Measurements from ENCODE around the gene MYT1. TPM values are rescaled to one million over a fixed set of nuclear protein-coding genes. Genes with fewer than 3 reads are reported as not detected.
"Not testable (repeated sequence)": the region's sequence is repeated elsewhere in the genome, so short reads cannot be mapped to it uniquely, and the experiment has no call there.

MYT1 gene
- total and polyA plus RNA-seq, 3 donors from 2014 or later: 1.7 to 22.2 (median 2.9) TPM

GRCh38 chr20:64130271-64130670 is 34.0 kb upstream of the MYT1 start:
- no peak overlapping the region for H3K27ac ChIP-seq
- no peak for TF ChIP-seq POLR2A (IDR thresholded peaks at IDR 0.05)
- TF ChIP-seq, protein P1, sequence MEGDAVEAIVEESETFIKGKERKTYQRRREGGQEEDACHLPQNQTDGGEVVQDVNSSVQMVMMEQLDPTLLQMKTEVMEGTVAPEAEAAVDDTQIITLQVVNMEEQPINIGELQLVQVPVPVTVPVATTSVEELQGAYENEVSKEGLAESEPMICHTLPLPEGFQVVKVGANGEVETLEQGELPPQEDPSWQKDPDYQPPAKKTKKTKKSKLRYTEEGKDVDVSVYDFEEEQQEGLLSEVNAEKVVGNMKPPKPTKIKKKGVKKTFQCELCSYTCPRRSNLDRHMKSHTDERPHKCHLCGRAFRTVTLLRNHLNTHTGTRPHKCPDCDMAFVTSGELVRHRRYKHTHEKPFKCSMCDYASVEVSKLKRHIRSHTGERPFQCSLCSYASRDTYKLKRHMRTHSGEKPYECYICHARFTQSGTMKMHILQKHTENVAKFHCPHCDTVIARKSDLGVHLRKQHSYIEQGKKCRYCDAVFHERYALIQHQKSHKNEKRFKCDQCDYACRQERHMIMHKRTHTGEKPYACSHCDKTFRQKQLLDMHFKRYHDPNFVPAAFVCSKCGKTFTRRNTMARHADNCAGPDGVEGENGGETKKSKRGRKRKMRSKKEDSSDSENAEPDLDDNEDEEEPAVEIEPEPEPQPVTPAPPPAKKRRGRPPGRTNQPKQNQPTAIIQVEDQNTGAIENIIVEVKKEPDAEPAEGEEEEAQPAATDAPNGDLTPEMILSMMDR (IDR thresholded peaks at IDR 0.05): no peak
- intact Hi-C loops (cut with DNase I; ENCODE audit: low total_unique reads): no loop called here
- WGBS, 2 donors: 52 to 74% methylated on average over 5 of the region's 5 CpGs
- no peaks in the 10 kb centered on the region for H3K36me3 ChIP-seq (ENCODE audit: low read depth, missing control alignments)
- no peaks in the 10 kb centered on the region for H3K9me3 ChIP-seq
- no peaks in the 10 kb centered on the region for H3K4me1 ChIP-seq
- H3K4me3 ChIP-seq: no peak overlapping the region
- no peak for DNase-seq
- no peaks in the 10 kb centered on the region for H3K27me3 ChIP-seq

- H3K4me1 ChIP-seq: no peaks in the 10 kb centered on the region
- H3K27me3 ChIP-seq: no peaks in the 10 kb centered on the region
- H3K36me3 ChIP-seq (ENCODE audit: low read depth, missing control alignments): no peaks in the 10 kb centered on the region
- H3K4me3 ChIP-seq: no peak overlapping the region
- H3K9me3 ChIP-seq: no peaks in the 10 kb centered on the region
- WGBS, 2 donors: 84 to 86% methylated on average over 10 of the region's 10 CpGs
- no peak for DNase-seq
- intact Hi-C loops (cut with DNase I; ENCODE audit: low total_unique reads): no loop called here
- H3K27ac ChIP-seq: no peak overlapping the region
- no peak for TF ChIP-seq POLR2A (IDR thresholded peaks at IDR 0.05)
- TF ChIP-seq, protein P1 (IDR thresholded peaks at IDR 0.05): no peak
Observed at GRCh38 chr20:64130876-64131275, 33.4 kb upstream of the MYT1 start.

DNA sequence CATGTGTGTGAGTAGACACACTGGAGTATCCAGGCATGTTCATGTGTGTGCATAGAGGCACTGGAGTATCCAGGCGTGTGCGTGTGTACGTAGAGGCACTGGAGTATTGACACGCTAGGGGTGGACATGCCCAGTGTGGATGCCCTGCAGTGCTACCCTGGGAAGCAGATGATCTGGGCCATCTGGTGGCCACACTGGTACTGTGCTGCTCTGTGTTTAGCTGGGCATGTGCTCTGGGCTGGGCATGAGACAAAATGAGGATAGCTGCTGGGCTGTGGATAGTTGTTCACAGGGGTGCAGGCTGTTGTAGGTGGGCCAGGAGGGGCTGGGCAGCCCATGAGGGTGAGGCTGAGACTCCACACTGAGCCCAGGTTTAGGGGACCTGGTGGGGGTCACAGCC is 32.8 kb upstream of the MYT1 start:
- intact Hi-C loops (cut with DNase I; ENCODE audit: low total_unique reads): no loop called here
- TF ChIP-seq, protein P1 (IDR thresholded peaks at IDR 0.05): peak in 1 of 3 experiments; percentile 13
- TF ChIP-seq POLR2A (IDR thresholded peaks at IDR 0.05): no peak
- WGBS, 2 donors: 83 to 96% methylated on average over 4 of the region's 4 CpGs
- peak; percentile 54 for DNase-seq
- Histone ChIP-seq H3K4me1 (no peaks in the 10 kb centered on the region), H3K27ac (no peak overlapping the region), H3K9me3 (no peaks in the 10 kb centered on the region), H3K4me3 (no peak overlapping the region), H3K27me3 (no peaks in the 10 kb centered on the region), H3K36me3 (ENCODE audit: low read depth, missing control alignments) (no peaks in the 10 kb centered on the region)

GRCh38 chr20:64133951-64134407 is 30.3 kb upstream of the MYT1 start:
- Histone ChIP-seq H3K36me3 (ENCODE audit: low read depth, missing control alignments) (no peaks in the 10 kb centered on the region), H3K4me1 (no peaks in the 10 kb centered on the region), H3K4me3 (no peak overlapping the region), H3K27me3 (no peaks in the 10 kb centered on the region), H3K9me3 (no peaks in the 10 kb centered on the region), H3K27ac (no peak overlapping the region)
- intact Hi-C loops (cut with DNase I; ENCODE audit: low total_unique reads): no loop called here
- WGBS, 2 donors: 27 to 66% methylated on average over 8 of the region's 8 CpGs
- DNase-seq: no peak
- TF ChIP-seq POLR2A (IDR thresholded peaks at IDR 0.05): no peak
- TF ChIP-seq, protein P1 (IDR thresholded peaks at IDR 0.05): no peak

DNA sequence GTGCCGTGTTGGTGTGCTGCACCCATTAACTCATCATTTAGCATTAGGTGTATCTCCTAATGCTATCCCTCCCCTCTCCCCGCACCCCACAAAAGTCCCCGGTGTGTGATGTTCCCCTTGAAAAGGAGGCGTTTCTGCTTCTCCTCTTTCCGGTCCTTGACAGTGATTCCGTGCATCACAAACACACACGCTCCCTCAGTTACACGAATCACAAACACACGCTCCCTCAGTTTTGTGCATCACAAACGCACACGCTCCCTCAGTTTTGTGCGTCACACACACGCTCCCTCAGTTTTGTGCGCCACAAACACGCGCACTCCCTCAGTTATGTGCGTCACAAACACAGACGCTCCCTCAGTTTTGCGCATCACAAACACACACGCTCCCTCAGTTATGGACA is 29.5 kb upstream of the MYT1 start:
- H3K4me1 ChIP-seq; H3K27ac ChIP-seq; intact Hi-C loops (cut with DNase I; ENCODE audit: low total_unique reads); DNase-seq; H3K9me3 ChIP-seq; H3K36me3 ChIP-seq (ENCODE audit: low read depth, missing control alignments); H3K4me3 ChIP-seq; H3K27me3 ChIP-seq: not testable (repeated sequence)
- 67 to 80% methylated on average over 20 of the region's 20 CpGs for WGBS, 2 donors
